MM.1S (cell line): ENCODE data around the gene PLCB4.

ENCODE experiments used
- DNase-seq: peaks from one replicate; pipeline ENCODE4 v3.0.0-alpha.2; 2015
- H2AFZ ChIP-seq: fragments of 300-600 bp; sonication (generic); 2 replicates; pipeline ENCODE4 v1.6.0; 2016; ENCODE audit warnings: antibody characterized with exemption, low read length
- H3F3A ChIP-seq: fragments of 300-600 bp; sonication (generic); 2 replicates; pipeline ENCODE4 v1.6.1; 2016; ENCODE audit warnings: mild to moderate bottlenecking, antibody characterized with exemption, low read length, moderate library complexity, mixed read lengths; ENCODE audit not compliant: insufficient read depth
- H3K27ac ChIP-seq: fragments of 300-600 bp; sonication (generic); 2 replicates; pipeline ENCODE4 v1.5.1; 2016; ENCODE audit warnings: mild to moderate bottlenecking, low read length
- H3K27me3 ChIP-seq: fragments of 300-600 bp; sonication (generic); replicated peaks from 2 replicates; pipeline ENCODE4 v1.6.0; 2016; ENCODE audit warnings: low read length; ENCODE audit not compliant: insufficient read depth
- H3K36me3 ChIP-seq: fragments of 300-600 bp; sonication (generic); replicated peaks from 2 replicates; pipeline ENCODE4 v1.6.1; 2016; ENCODE audit warnings: mild to moderate bottlenecking, low read length, mixed read lengths; ENCODE audit not compliant: insufficient read depth
- H3K4me1 ChIP-seq: fragments of 300-600 bp; sonication (generic); 2 replicates; pipeline ENCODE4 v1.6.1; 2016; ENCODE audit warnings: low read length, mixed read lengths
- H3K4me2 ChIP-seq: fragments of 300-600 bp; sonication (generic); 2 replicates; pipeline ENCODE4 v1.6.0; 2016; ENCODE audit warnings: low read depth, low read length
- H3K4me3 ChIP-seq: fragments of 300-600 bp; sonication (generic); 2 replicates; pipeline ENCODE4 v1.5.1; 2016; ENCODE audit warnings: low read length, mixed read lengths
- H3K79me2 ChIP-seq: fragments of 300-600 bp; sonication (generic); 2 replicates; pipeline ENCODE4 v1.6.1; 2016; ENCODE audit warnings: mixed run types, low read length, mixed read lengths
- H3K9ac ChIP-seq: fragments of 300-600 bp; sonication (generic); 2 replicates; pipeline ENCODE4 v1.6.1; 2016; ENCODE audit warnings: low read length, mixed read lengths
- H3K9me2 ChIP-seq: fragments of 300-600 bp; sonication (generic); replicated peaks from 2 replicates; pipeline ENCODE4 v1.6.1; 2016; ENCODE audit warnings: mild to moderate bottlenecking, low read length, mixed read lengths; ENCODE audit not compliant: insufficient read depth
- H3K9me3 ChIP-seq: fragments of 300-600 bp; sonication (generic); replicated peaks from 2 replicates; pipeline ENCODE4 v1.6.1; 2016; ENCODE audit warnings: mild to moderate bottlenecking, low read length, mixed read lengths; ENCODE audit not compliant: insufficient read depth
- H4K20me1 ChIP-seq: fragments of 300-600 bp; sonication (generic); 2 replicates; pipeline ENCODE4 v1.6.1; 2016; ENCODE audit warnings: mild to moderate bottlenecking, low read length, moderate library complexity, mixed read lengths; ENCODE audit not compliant: insufficient read depth
- EZH2 ChIP-seq: fragments of 300-600 bp; sonication (generic); optimal IDR thresholded peaks from 2 replicates; pipeline ENCODE3; 2017; ENCODE audit warnings: low read depth, mild to moderate bottlenecking, antibody characterized with exemption, low read length, mixed read lengths
- EZH2phosphoT487 ChIP-seq: fragments of 300-600 bp; sonication (generic); IDR thresholded peaks from 2 replicates; pipeline ENCODE4 v1.6.1; 2018; ENCODE audit warnings: antibody characterized with exemption, low read length
- TF ChIP-seq, protein P1 (sequence below): fragments of 300-600 bp; sonication (generic); IDR thresholded peaks from 2 replicates; pipeline ENCODE4 v1.5.1; 2016; ENCODE audit warnings: antibody characterized with exemption, low read length, mixed read lengths

The PLCB4 gene

DNA sequence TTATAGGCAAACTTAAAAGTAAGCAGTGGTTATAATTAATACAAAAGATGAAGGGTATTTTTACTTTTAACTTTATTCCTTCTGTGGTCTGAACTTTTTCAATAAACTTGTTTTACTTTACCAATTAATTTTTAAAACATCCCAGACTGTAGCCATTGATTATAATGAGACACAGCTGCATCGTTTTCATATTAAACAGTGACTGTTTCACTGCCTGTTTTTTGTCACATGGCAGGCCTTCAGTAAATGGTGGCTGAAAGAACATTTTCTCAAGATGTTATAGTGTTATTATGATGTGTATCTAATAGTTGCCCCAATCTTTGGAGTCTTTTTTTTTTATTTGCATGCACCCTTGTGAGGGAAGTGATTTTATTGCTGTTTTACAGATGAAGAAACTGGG is 95.1 kb downstream of the PLCB4 start:
- Histone ChIP-seq H3F3A (no peaks in the 10 kb centered on the region), H3K79me2 (no peaks in the 10 kb centered on the region), H3K27ac (no peak overlapping the region), H3K4me1 (no peaks in the 10 kb centered on the region), H3K4me2 (no peak overlapping the region), H3K27me3 (no peaks in the 10 kb centered on the region), H3K9me3 (no peaks in the 10 kb centered on the region), H3K9ac (no peak overlapping the region), H3K36me3 (no peaks in the 10 kb centered on the region), H2AFZ (no peak overlapping the region), H3K9me2 (no peaks in the 10 kb centered on the region), H3K4me3 (no peak overlapping the region), H4K20me1 (no peaks in the 10 kb centered on the region)
- no peak for TF ChIP-seq EZH2
- TF ChIP-seq EZH2phosphoT487, result no peak
- TF ChIP-seq, protein P1, sequence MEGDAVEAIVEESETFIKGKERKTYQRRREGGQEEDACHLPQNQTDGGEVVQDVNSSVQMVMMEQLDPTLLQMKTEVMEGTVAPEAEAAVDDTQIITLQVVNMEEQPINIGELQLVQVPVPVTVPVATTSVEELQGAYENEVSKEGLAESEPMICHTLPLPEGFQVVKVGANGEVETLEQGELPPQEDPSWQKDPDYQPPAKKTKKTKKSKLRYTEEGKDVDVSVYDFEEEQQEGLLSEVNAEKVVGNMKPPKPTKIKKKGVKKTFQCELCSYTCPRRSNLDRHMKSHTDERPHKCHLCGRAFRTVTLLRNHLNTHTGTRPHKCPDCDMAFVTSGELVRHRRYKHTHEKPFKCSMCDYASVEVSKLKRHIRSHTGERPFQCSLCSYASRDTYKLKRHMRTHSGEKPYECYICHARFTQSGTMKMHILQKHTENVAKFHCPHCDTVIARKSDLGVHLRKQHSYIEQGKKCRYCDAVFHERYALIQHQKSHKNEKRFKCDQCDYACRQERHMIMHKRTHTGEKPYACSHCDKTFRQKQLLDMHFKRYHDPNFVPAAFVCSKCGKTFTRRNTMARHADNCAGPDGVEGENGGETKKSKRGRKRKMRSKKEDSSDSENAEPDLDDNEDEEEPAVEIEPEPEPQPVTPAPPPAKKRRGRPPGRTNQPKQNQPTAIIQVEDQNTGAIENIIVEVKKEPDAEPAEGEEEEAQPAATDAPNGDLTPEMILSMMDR, result no peak
- no peak for DNase-seq

- Histone ChIP-seq H3K27ac (no peak overlapping the region), H3F3A (no peaks in the 10 kb centered on the region), H3K9ac (no peak overlapping the region), H3K4me3 (no peak overlapping the region), H3K9me2 (no peaks in the 10 kb centered on the region), H3K36me3 (no peaks in the 10 kb centered on the region), H3K4me2 (no peak overlapping the region), H3K4me1 (no peaks in the 10 kb centered on the region), H3K79me2 (no peaks in the 10 kb centered on the region), H4K20me1 (no peaks in the 10 kb centered on the region), H2AFZ (no peak overlapping the region), H3K27me3 (no peaks in the 10 kb centered on the region), H3K9me3 (no peaks in the 10 kb centered on the region)
- DNase-seq, result no peak
- no peak for TF ChIP-seq EZH2
- TF ChIP-seq, protein P1, result no peak
- no peak for TF ChIP-seq EZH2phosphoT487
Measured at GRCh38 chr20:9165261-9165660, 96.4 kb downstream of the PLCB4 start.

GRCh38 chr20:9166153-9166780 is 97.4 kb downstream of the PLCB4 start:
- Histone ChIP-seq H3K4me2 (no peak overlapping the region), H4K20me1 (no peaks in the 10 kb centered on the region), H3K79me2 (no peaks in the 10 kb centered on the region), H3F3A (no peaks in the 10 kb centered on the region), H3K36me3 (no peaks in the 10 kb centered on the region), H3K27me3 (no peaks in the 10 kb centered on the region), H3K9me3 (no peaks in the 10 kb centered on the region), H3K4me1 (no peaks in the 10 kb centered on the region), H3K4me3 (no peak overlapping the region), H3K9me2 (no peaks in the 10 kb centered on the region), H3K27ac (no peak overlapping the region), H3K9ac (no peak overlapping the region), H2AFZ (no peak overlapping the region)
- TF ChIP-seq EZH2phosphoT487 (no peak), EZH2 (no peak)
- TF ChIP-seq, protein P1, result no peak
- no peak for DNase-seq
